Liver (tissue), 9 donors: ENCODE measurements around the gene SLC12A1. TPM values are rescaled to one million over a fixed set of nuclear protein-coding genes. Genes with fewer than 3 reads are reported as not detected.

Source experiments
- DNase-seq: peaks from one replicate; pipeline ENCODE4 v3.0.0-alpha.2; 2017; ENCODE audit warnings: low spot score
- H3K27ac ChIP-seq, 2 donors: one replicate each; pipeline ENCODE4 v1.7.0; 2013; ENCODE audit warnings: inconsistent platforms in 2 of 2, low read length in 2 of 2, control low read depth in 1 of 2, low read depth in 1 of 2, mild to moderate bottlenecking in 1 of 2
- H3K27me3 ChIP-seq, 4 donors: one replicate each; pipeline versions ENCODE4 v1.6.1 to v1.7.0; 2013; ENCODE audit warnings: low read length in 3 of 4, inconsistent platforms in 1 of 4, mild to moderate bottlenecking in 1 of 4, moderate library complexity in 1 of 4; ENCODE audit not compliant: control insufficient read depth in 4 of 4, insufficient read depth in 4 of 4
- H3K36me3 ChIP-seq, 4 donors: one replicate each; pipeline versions ENCODE4 v1.6.1 to v1.7.0; 2013; ENCODE audit warnings: low read length in 3 of 4, mild to moderate bottlenecking in 3 of 4, low read depth in 1 of 4, moderate library complexity in 1 of 4; ENCODE audit not compliant: control insufficient read depth in 4 of 4, insufficient read depth in 3 of 4
- H3K4me1 ChIP-seq, 4 donors: one replicate each; pipeline versions ENCODE4 v1.6.1 to v1.7.0; 2013; ENCODE audit warnings: low read length in 3 of 4, mild to moderate bottlenecking in 3 of 4, moderate library complexity in 1 of 4; ENCODE audit not compliant: control insufficient read depth in 4 of 4, insufficient read depth in 4 of 4
- H3K4me3 ChIP-seq, 3 donors: one replicate each; pipeline versions ENCODE4 v1.6.1 to v1.7.0; 2013; ENCODE audit warnings: low read length in 3 of 3, control low read depth in 1 of 3, low read depth in 1 of 3, mild to moderate bottlenecking in 1 of 3
- H3K9ac ChIP-seq, 2 donors: one replicate each; pipeline ENCODE4 v1.7.0; 2013; ENCODE audit warnings: low read length in 2 of 2, mild to moderate bottlenecking in 2 of 2, moderate library complexity in 2 of 2, control low read depth in 1 of 2, low read depth in 1 of 2
- H3K9me3 ChIP-seq, 4 donors: one replicate each; pipeline versions ENCODE4 v1.6.1 to v1.7.0; 2013; ENCODE audit warnings: low read length in 3 of 4; ENCODE audit not compliant: control insufficient read depth in 4 of 4
- ATF3 ChIP-seq: IDR thresholded peaks from 2 replicates; pipeline ENCODE4 v1.6.1; 2016; ENCODE audit warnings: antibody characterized with exemption
- CTCF ChIP-seq: fragments of 150-350 bp; IDR thresholded peaks from 2 replicates; pipeline ENCODE4 v1.5.1; 2017; ENCODE audit warnings: improper control_type of control experiment, low read depth, low read length; ENCODE audit not compliant: missing input control
- FOXA1 ChIP-seq: IDR thresholded peaks from 2 replicates; pipeline ENCODE4 v1.6.1; 2016; ENCODE audit warnings: antibody characterized with exemption
- GABPA ChIP-seq, 2 donors: IDR thresholded peaks in 1 of 2; conservative IDR thresholded peaks in 1 of 2; 2 replicates each; pipeline ENCODE4 v1.6.1; 2016; ENCODE audit warnings: antibody characterized with exemption in 2 of 2, mild to moderate bottlenecking in 1 of 2, moderate library complexity in 1 of 2
- HNF4A ChIP-seq, 2 donors: conservative IDR thresholded peaks; 2 replicates each; pipeline ENCODE4 v1.6.1; 2016; ENCODE audit warnings: antibody characterized with exemption in 2 of 2, mild to moderate bottlenecking in 2 of 2
- HNF4G ChIP-seq: IDR thresholded peaks from 2 replicates; pipeline ENCODE4 v1.6.1; 2016; ENCODE audit warnings: antibody characterized with exemption
- JUND ChIP-seq, 2 donors: IDR thresholded peaks; 2 replicates each; pipeline ENCODE4 v1.6.1; 2016; ENCODE audit warnings: antibody characterized with exemption in 2 of 2
- MAX ChIP-seq: IDR thresholded peaks from 2 replicates; pipeline ENCODE4 v1.6.1; 2016; ENCODE audit warnings: antibody characterized with exemption
- NR2F2 ChIP-seq: IDR thresholded peaks from 2 replicates; pipeline ENCODE4 v1.6.1; 2016; ENCODE audit warnings: antibody characterized with exemption
- RAD21 ChIP-seq, 2 donors: IDR thresholded peaks; 2 replicates each; pipeline ENCODE4 v1.6.1; 2016; ENCODE audit warnings: antibody characterized with exemption in 2 of 2, mild to moderate bottlenecking in 2 of 2
- REST ChIP-seq: IDR thresholded peaks from 2 replicates; pipeline ENCODE4 v1.6.1; 2016; ENCODE audit warnings: antibody characterized with exemption, mild to moderate bottlenecking
- RXRA ChIP-seq, 2 donors: IDR thresholded peaks; 2 replicates each; pipeline ENCODE4 v1.6.1; 2017 to 2018; ENCODE audit warnings: antibody characterized with exemption in 2 of 2, mild to moderate bottlenecking in 1 of 2
- SP1 ChIP-seq: IDR thresholded peaks from 2 replicates; pipeline ENCODE4 v1.6.1; 2018; ENCODE audit warnings: antibody characterized with exemption, mild to moderate bottlenecking
- TAF1 ChIP-seq: conservative IDR thresholded peaks from 2 replicates; pipeline ENCODE4 v1.6.1; 2016; ENCODE audit warnings: antibody characterized with exemption, mild to moderate bottlenecking
- YY1 ChIP-seq: IDR thresholded peaks from 2 replicates; pipeline ENCODE4 v1.6.1; 2016; ENCODE audit warnings: antibody characterized with exemption, mild to moderate bottlenecking
- ZBTB33 ChIP-seq: IDR thresholded peaks from 2 replicates; pipeline ENCODE4 v1.6.1; 2016; ENCODE audit warnings: antibody characterized with exemption
- WGBS: extraction: QIAGEN DNeasy Blood & Tissue Kit; methylation state at CpG from one replicate; pipeline ENCODE4 v1.1.7; 2013; 5-methylcytosine and 5-hydroxymethylcytosine counted together
- polyA plus RNA-seq, 2 donors: library from polyadenylated mRNA; stranded (reverse) in 1 of 2; unstranded in 1 of 2; fragments of 200-250 nt in 1 of 2; fragments of >200 nt in 1 of 2; fragmentation: Nextera tagmentation in 1 of 2; extraction: Ambion mirVana in 1 of 2; gene quantifications; one replicate each; pipeline versions ENCODE4 v1.2.1 to v1.2.3, GENCODE V29; 2013 to 2015
- total RNA-seq, 2 donors: library from RNA; depleted of rRNA; stranded (reverse); fragments of >200 nt; gene quantifications; one replicate each; pipeline ENCODE4 v1.2.3, GENCODE V29; 2014
- donor health status: healthy.
- donor health status: healthy.
- donor health status: healthy.
- donor health status: healthy.
- donor health status: healthy.

SLC12A1 gene
- total and polyA plus RNA-seq, 4 donors, result 0.03 to 0.42 (median 0.09) TPM

GRCh38 chr15:48282216-48282615 lies 76.1 kb downstream of the SLC12A1 start:
- Histone ChIP-seq H3K9me3 (no peaks in the 10 kb centered on the region), H3K4me3 (no peak overlapping the region), H3K9ac (no peak overlapping the region), H3K27ac (no peak overlapping the region), H3K4me1 (no peaks in the 10 kb centered on the region), H3K27me3 (peaks cover 0 to 5% (median 2%) of the 10 kb centered on the region in 4 donors), H3K36me3 (no peaks in the 10 kb centered on the region)
- WGBS, result 79% methylated on average over 4 of the region's 4 CpGs
- DNase-seq, result no peak
- TF ChIP-seq ATF3, result no peak
- TF ChIP-seq SP1, result no peak
- TF ChIP-seq RAD21 (IDR thresholded peaks at IDR 0.05), result no peak
- TF ChIP-seq CTCF, result no peak

- no peaks in the 10 kb centered on the region for H3K9me3 ChIP-seq
- H3K36me3 ChIP-seq, result no peaks in the 10 kb centered on the region
- TF ChIP-seq TAF1, result no peak
- TF ChIP-seq SP1, result no peak
- TF ChIP-seq ATF3, result no peak
- no peak for TF ChIP-seq FOXA1
- no peak for TF ChIP-seq RXRA (IDR thresholded peaks at IDR 0.05)
- no peak for TF ChIP-seq HNF4G
- TF ChIP-seq ZBTB33, result no peak
- TF ChIP-seq MAX, result no peak
- no peak for TF ChIP-seq JUND (IDR thresholded peaks at IDR 0.05)
- TF ChIP-seq NR2F2, result no peak
- no peak for TF ChIP-seq GABPA (IDR thresholded peaks at IDR 0.05 in 1 of 2, conservative IDR thresholded peaks at IDR 0.05 in 1 of 2)
- no peak for TF ChIP-seq CTCF
- no peak for TF ChIP-seq HNF4A (conservative IDR thresholded peaks at IDR 0.05)
- TF ChIP-seq YY1, result no peak
- no peak for TF ChIP-seq REST
- H3K4me1 ChIP-seq, result peaks cover 0 to 3% (median 0%) of the 10 kb centered on the region in 4 donors
- H3K9ac ChIP-seq, result no peak overlapping the region
- WGBS, result 40% methylated on average over 6 of the region's 6 CpGs
- H3K27me3 ChIP-seq, result peaks cover 0 to 5% (median 2%) of the 10 kb centered on the region in 4 donors
- no peak for DNase-seq
- H3K27ac ChIP-seq, result no peak overlapping the region
- H3K4me3 ChIP-seq, result no peak overlapping the region
Observed at GRCh38 chr15:48283396-48284145, 77.5 kb downstream of the SLC12A1 start.
